Adrenal gland (tissue), 5 donors: ENCODE measurements around the gene C1QTNF1.

Experiments
- POLR2A ChIP-seq, 2 donors: fragments of 450-650 bp; IDR thresholded peaks; one replicate each; pipeline ENCODE4 v1.6.1; 2017; ENCODE audit warnings: antibody characterized with exemption in 2 of 2, mild to moderate bottlenecking in 2 of 2, moderate library complexity in 1 of 2
- TF ChIP-seq, protein P1 (sequence below), 6 experiments: fragments of 450-650 bp in 4 of 6; fragments of 200-600 bp in 2 of 6; sonication (generic) in 1 of 6; IDR thresholded peaks; 1 replicate in 5 of 6; 2 replicates in 1 of 6; pipeline versions ENCODE4 v1.5.1 to v1.8.0; 2016 to 2021; ENCODE audit warnings: antibody characterized with exemption in 6 of 6, mild to moderate bottlenecking in 2 of 6, moderate library complexity in 1 of 6
- donor health status: DM: no; HTN: no; CAD: no.

DNA sequence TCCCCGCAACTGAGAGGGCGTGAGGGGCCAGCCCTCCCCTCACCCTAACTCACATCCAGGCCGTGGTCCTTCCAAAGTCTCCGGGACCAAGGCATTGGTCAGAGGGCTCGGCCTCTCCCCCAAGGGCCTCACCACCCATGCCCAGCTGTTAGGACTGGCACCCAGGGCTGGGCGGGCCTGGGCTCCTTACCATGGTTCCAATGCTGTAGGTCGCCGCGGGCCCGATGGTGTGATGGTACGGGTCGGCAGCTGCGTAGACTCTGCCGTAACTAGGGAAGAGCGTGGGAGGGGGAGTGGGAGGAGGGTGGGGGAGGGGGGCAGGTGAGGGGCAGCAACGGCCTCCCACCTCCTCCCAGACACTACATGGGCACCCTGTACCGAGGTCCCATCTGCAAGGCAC lies 70.3 kb downstream of the C1QTNF1 start:
- TF ChIP-seq, protein P1, sequence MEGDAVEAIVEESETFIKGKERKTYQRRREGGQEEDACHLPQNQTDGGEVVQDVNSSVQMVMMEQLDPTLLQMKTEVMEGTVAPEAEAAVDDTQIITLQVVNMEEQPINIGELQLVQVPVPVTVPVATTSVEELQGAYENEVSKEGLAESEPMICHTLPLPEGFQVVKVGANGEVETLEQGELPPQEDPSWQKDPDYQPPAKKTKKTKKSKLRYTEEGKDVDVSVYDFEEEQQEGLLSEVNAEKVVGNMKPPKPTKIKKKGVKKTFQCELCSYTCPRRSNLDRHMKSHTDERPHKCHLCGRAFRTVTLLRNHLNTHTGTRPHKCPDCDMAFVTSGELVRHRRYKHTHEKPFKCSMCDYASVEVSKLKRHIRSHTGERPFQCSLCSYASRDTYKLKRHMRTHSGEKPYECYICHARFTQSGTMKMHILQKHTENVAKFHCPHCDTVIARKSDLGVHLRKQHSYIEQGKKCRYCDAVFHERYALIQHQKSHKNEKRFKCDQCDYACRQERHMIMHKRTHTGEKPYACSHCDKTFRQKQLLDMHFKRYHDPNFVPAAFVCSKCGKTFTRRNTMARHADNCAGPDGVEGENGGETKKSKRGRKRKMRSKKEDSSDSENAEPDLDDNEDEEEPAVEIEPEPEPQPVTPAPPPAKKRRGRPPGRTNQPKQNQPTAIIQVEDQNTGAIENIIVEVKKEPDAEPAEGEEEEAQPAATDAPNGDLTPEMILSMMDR (IDR thresholded peaks at IDR 0.05): no peak
- TF ChIP-seq POLR2A (IDR thresholded peaks at IDR 0.05): no peak
